Body of pancreas (tissue), 4 donors: ENCODE measurements around the gene LTBP2. TPM values are rescaled to one million over a fixed set of nuclear protein-coding genes. Genes with fewer than 3 reads are reported as not detected.

Experiments
- ATAC-seq: fragments of 150-250 bp; one replicate; pipeline ENCODE4 v1.9.1; 2016
- DNase-seq, 4 donors: peaks; one replicate each; pipeline ENCODE4 v3.0.0-alpha.2; 2019
- H3K27ac ChIP-seq, 4 donors: fragments of 200-600 bp; sonication (generic); 1 replicate in 3 of 4; 2 replicates in 1 of 4; pipeline versions ENCODE4 v1.5.1 to v1.6.1; 2016 to 2019; ENCODE audit warnings: mild to moderate bottlenecking in 1 of 4, mixed read lengths in 1 of 4, moderate library complexity in 1 of 4
- H3K27me3 ChIP-seq, 2 donors: fragments of 200-600 bp; sonication (generic); one replicate each; pipeline ENCODE4 v1.6.0; 2016; ENCODE audit warnings: mild to moderate bottlenecking in 1 of 2
- H3K36me3 ChIP-seq, 2 donors: fragments of 200-600 bp; sonication (generic); replicated peaks in 1 of 2; 2 replicates each; pipeline ENCODE4 v1.5.1; 2016; ENCODE audit warnings: low read depth in 2 of 2; ENCODE audit not compliant: insufficient read depth in 1 of 2
- H3K4me1 ChIP-seq: fragments of 200-600 bp; sonication (generic); one replicate; pipeline ENCODE4 v1.6.0; 2016
- H3K4me3 ChIP-seq, 2 donors: fragments of 200-600 bp; sonication (generic); 1 replicate in 1 of 2; 2 replicates in 1 of 2; pipeline ENCODE4 v1.5.1; 2016 to 2019
- H3K9me3 ChIP-seq, 3 donors: fragments of 200-600 bp; sonication (generic); 1 replicate in 2 of 3; 2 replicates in 1 of 3; pipeline ENCODE4 v1.5.1; 2016
- CTCF ChIP-seq, 7 experiments: fragments of 450-650 bp in 4 of 7; fragments of 200-600 bp in 3 of 7; sonication (generic) in 3 of 7; IDR thresholded peaks; one replicate each; pipeline ENCODE4 v1.5.1; 2016 to 2019; ENCODE audit warnings: antibody characterized with exemption in 7 of 7
- POLR2A ChIP-seq, 3 donors: fragments of 450-650 bp; IDR thresholded peaks; one replicate each; pipeline ENCODE4 v1.6.1; 2016; ENCODE audit warnings: antibody characterized with exemption in 3 of 3, mild to moderate bottlenecking in 2 of 3
- WGBS, 2 donors: methylation state at CpG; one replicate each; pipeline ENCODE4 v1.1.5; 2017; 5-methylcytosine and 5-hydroxymethylcytosine counted together
- intact Hi-C: fragments of 100-400 bp; cut with DNase I; formaldehyde crosslinking; loops from one replicate; pipeline ENCODE4 v1.15.1; 2023
- total RNA-seq, 2 donors: library from RNA; depleted of rRNA; stranded (reverse); fragments of >200 nt; gene quantifications; one replicate each; pipeline ENCODE4 v1.1.0, GENCODE V29; 2016

LTBP2 gene
- total RNA-seq, 2 donors from 2014 or later: 15.8 to 20.4 TPM

- no peaks in the 10 kb centered on the region for H3K4me1 ChIP-seq
- DNase-seq: no peak
- no peak for ATAC-seq
- no peaks in the 10 kb centered on the region for H3K9me3 ChIP-seq
- intact Hi-C loops: no loop called here
- no peak overlapping the region for H3K4me3 ChIP-seq
- TF ChIP-seq POLR2A (IDR thresholded peaks at IDR 0.05) (no peak), CTCF (IDR thresholded peaks at IDR 0.05) (no peak)
- H3K27ac ChIP-seq: no peak overlapping the region
- 75 to 83% methylated on average over 4 of the region's 4 CpGs for WGBS, 2 donors
- H3K36me3 ChIP-seq: no peaks in the 10 kb centered on the region
- no peaks in the 10 kb centered on the region for H3K27me3 ChIP-seq
These were observed 66.7 kb downstream of the LTBP2 start for GRCh38 chr14:74545386-74545785.

GRCh38 chr14:74543771-74544438, 68.1 kb downstream of the LTBP2 start:
- no peak for TF ChIP-seq CTCF (IDR thresholded peaks at IDR 0.05)
- no peak for TF ChIP-seq POLR2A (IDR thresholded peaks at IDR 0.05)
- no peak overlapping the region for H3K4me3 ChIP-seq
- WGBS, 2 donors: 86 to 93% methylated on average over 5 of the region's 5 CpGs
- ATAC-seq: no peak
- intact Hi-C loops: no loop called here
- no peaks in the 10 kb centered on the region for H3K4me1 ChIP-seq
- DNase-seq: no peak
- H3K27me3 ChIP-seq: no peaks in the 10 kb centered on the region
- no peaks in the 10 kb centered on the region for H3K36me3 ChIP-seq
- H3K27ac ChIP-seq: no peak overlapping the region
- no peaks in the 10 kb centered on the region for H3K9me3 ChIP-seq

GRCh38 chr14:74542056-74542685, 69.9 kb downstream of the LTBP2 start:
- intact Hi-C loops: no loop called here
- ATAC-seq (no peak), DNase-seq (no peak)
- Histone ChIP-seq H3K4me3 (no peak overlapping the region), H3K27me3 (no peaks in the 10 kb centered on the region), H3K9me3 (no peaks in the 10 kb centered on the region), H3K36me3 (no peaks in the 10 kb centered on the region), H3K27ac (no peak overlapping the region), H3K4me1 (no peaks in the 10 kb centered on the region)
- no peak for TF ChIP-seq CTCF (IDR thresholded peaks at IDR 0.05)
- WGBS, 2 donors: 84 to 92% methylated on average over 9 to 10 of the region's 10 CpGs

GRCh38 chr14:74541225-74541624, 70.8 kb downstream of the LTBP2 start:
- Histone ChIP-seq H3K27me3 (no peaks in the 10 kb centered on the region), H3K9me3 (no peaks in the 10 kb centered on the region), H3K36me3 (no peaks in the 10 kb centered on the region), H3K4me1 (no peaks in the 10 kb centered on the region), H3K27ac (no peak overlapping the region), H3K4me3 (no peak overlapping the region)
- intact Hi-C loops: no loop called here
- ATAC-seq (no peak), DNase-seq (no peak)
- TF ChIP-seq CTCF (IDR thresholded peaks at IDR 0.05): no peak
- no peak for TF ChIP-seq POLR2A (IDR thresholded peaks at IDR 0.05)
- WGBS, 2 donors: 86 to 91% methylated on average over 3 of the region's 3 CpGs

GRCh38 chr14:74539503-74539902, 72.5 kb downstream of the LTBP2 start:
- Histone ChIP-seq H3K27me3 (no peaks in the 10 kb centered on the region), H3K27ac (no peak overlapping the region), H3K9me3 (no peaks in the 10 kb centered on the region), H3K4me3 (no peak overlapping the region), H3K36me3 (no peaks in the 10 kb centered on the region), H3K4me1 (no peaks in the 10 kb centered on the region)
- WGBS, 2 donors: 71 to 79% methylated on average over 4 of the region's 4 CpGs
- ATAC-seq: no peak
- no peak for DNase-seq
- TF ChIP-seq CTCF (IDR thresholded peaks at IDR 0.05): no peak
- TF ChIP-seq POLR2A (IDR thresholded peaks at IDR 0.05): no peak
- intact Hi-C loops: no loop called here
